ENCODE measurements around the gene YWHAH. TPM values are rescaled to one million over a fixed set of nuclear protein-coding genes. Genes with fewer than 3 reads are reported as not detected.

Gene YWHAH
- total RNA-seq = 100 to 1,000 TPM in 1 of 2 donors, 10 to 100 TPM in 1; 99.2 to 191 TPM

DNA sequence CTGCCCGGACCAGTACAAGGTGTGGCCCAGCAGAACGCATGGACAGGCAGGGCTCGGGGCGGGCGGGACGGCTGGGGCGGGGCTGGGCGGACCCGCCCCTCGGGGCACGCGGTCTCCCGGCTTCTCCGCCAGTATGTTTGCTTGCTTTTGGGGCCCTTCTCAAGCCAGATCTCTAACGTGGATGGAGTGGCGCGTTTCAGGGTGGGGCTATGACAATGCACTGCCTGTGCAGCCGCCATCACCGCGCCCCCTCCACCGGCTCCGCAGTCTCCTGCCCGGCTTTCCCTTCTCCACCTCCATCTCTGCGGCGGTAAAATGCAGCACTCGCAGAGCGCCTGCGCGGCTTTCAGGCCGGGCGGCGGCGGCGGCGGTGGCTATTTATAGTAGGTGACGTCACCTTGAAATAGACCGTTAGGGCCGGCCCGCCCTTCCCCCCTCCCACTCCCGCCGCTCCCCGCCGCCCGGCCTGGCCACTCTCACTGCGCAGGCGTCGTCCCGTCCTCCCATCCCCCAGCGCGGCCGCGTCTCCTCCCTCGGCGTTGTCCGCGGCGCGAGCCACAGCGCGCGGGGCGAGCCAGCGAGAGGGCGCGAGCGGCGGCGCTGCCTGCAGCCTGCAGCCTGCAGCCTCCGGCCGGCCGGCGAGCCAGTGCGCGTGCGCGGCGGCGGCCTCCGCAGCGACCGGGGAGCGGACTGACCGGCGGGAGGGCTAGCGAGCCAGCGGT lies at the start of gene YWHAH:
YWHAH (plus strand) TSS at position 558 of the 722 bp plus-strand sequence. CDS start 199 bp downstream, outside the sequence.
- H3K27me3 Mint-ChIP-seq = no peaks in the 10 kb centered on the region
- peak; percentile 96 for DNase-seq (ENCODE audit: low spot score)
- H3K36me3 Mint-ChIP-seq = peaks cover 6% of the 10 kb centered on the region
- peak within 1 kb of the TSS; percentile 89 for H3K4me3 Mint-ChIP-seq
- H3K27ac Mint-ChIP-seq = peak within 1 kb of the TSS; percentile 80 to 91
- H3K9me3 Mint-ChIP-seq = no peaks in the 10 kb centered on the region
- ATAC-seq = peak; percentile 89 to 94
- peaks cover 13 to 15% of the 10 kb centered on the region in 2 donors for H3K4me1 Mint-ChIP-seq (ENCODE audit: low read depth in 2 of 2)

DNA sequence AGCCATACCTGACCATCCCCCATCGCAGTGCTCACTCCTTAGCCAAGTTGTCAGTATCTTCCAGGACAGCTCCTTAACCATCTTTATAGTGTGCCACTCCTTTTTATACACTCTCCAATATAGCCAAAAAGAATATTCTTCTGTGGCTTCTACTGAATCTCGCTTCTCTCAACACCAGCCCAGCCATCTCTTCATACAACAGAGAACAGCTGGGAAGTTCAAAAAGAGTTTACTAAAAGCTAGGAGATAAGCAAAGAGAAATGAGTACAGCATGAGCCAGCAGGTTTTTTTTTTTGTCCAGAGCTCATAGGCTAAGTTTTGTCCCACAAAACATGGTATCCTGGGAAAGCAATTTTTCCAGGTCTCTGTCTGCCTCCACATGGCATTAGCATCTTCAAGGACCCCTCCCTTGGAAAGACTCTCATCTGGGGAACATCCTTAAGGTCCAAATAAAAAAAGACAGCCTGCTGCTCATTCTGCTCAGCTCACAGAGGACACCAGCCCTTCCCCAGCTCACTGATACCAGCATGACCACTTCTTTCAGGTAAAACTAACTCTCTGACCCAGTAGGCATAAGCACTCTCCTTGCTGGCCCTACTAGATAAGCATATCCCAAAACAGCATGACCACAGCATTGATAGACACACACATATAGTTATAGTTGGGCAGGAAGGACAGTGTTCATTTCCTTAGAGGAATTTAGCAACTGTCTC lies 48.8 kb upstream of the YWHAH start:
- Mint-ChIP-seq H3K4me3 (no peak overlapping the region), H3K27ac (no peak overlapping the region), H3K4me1 (ENCODE audit: low read depth in 2 of 2) (peaks cover 0 to 6% of the 10 kb centered on the region in 2 donors), H3K36me3 (no peaks in the 10 kb centered on the region), H3K27me3 (no peaks in the 10 kb centered on the region), H3K9me3 (no peaks in the 10 kb centered on the region)
- no peak for ATAC-seq
- DNase-seq (ENCODE audit: low spot score) = no peak

DNA sequence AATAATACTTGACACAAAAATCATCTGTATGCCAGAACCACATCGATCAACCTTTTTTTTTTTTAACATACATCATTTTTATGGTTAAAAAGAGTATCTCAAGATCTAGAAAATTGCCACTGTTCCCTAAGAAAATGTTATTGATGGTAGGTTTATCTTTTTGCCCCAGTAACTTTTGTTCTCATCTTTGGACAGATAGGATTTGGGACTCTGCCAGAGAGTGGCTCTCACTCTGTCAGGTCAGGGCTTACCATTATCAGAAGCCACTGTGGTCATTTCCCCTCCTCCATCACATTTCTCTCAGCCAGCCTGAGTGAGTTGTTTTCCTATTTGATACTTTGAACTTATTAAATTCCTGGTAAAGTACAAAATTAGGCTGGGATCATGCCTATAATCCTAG lies 47.9 kb upstream of the YWHAH start:
- Mint-ChIP-seq H3K9me3 (no peaks in the 10 kb centered on the region), H3K27ac (no peak overlapping the region), H3K27me3 (no peaks in the 10 kb centered on the region), H3K36me3 (no peaks in the 10 kb centered on the region), H3K4me3 (no peak overlapping the region), H3K4me1 (ENCODE audit: low read depth in 2 of 2) (peaks cover 0 to under 1% of the 10 kb centered on the region in 2 donors)
- DNase-seq (ENCODE audit: low spot score) = no peak
- ATAC-seq = no peak

DNA sequence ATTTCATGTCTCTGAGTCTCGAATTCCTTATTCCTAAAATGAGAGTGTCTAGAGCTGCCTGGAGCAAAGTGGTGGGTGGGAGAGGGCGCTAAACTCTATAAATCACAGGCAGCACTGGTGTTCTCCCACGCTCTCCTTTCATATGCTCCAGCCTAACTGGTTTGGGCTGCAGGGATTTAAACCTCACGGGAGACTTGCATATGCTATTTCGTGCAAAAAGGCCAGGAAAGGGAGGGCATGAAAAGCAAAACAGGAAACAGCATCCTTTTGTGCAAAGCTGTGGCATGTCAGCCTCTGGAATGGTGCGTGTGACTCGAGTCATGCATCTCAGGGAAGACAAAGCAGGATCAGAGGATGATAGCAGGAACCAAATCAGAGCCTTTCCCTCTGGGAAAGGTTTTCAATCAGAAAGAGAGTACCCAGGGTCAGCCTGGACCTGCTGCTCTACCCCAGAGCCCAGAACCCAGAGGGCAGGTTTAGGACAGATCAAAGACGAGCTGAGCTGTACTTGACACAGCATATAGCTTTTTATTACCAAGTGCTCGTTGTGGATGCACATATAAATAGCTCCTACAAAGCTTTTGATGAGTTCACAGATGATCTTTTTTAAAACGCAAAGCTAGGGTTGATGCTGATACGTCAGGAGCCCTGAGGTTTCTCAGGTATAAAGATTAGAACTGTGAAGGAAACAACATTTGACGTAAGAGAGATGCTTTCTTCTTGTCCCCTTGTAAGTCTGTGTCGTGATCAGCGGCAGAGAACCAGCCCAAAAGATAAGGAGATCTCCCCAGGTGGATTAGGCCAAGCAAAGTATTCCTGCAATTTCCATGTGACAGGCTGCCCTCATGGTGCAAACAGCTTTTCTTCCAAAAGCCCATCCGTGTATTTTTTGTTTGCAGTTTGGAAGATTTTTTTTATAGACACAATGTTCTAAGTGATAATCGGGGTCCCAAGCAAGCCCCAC lies 46.2 kb upstream of the YWHAH start:
- H3K4me3 Mint-ChIP-seq = no peak overlapping the region
- no peaks in the 10 kb centered on the region for H3K9me3 Mint-ChIP-seq
- H3K36me3 Mint-ChIP-seq = no peaks in the 10 kb centered on the region
- ATAC-seq (no peak), DNase-seq (ENCODE audit: low spot score) (no peak)
- no peak overlapping the region for H3K27ac Mint-ChIP-seq
- no peaks in the 10 kb centered on the region for H3K27me3 Mint-ChIP-seq
- no peaks in the 10 kb centered on the region for H3K4me1 Mint-ChIP-seq (ENCODE audit: low read depth in 2 of 2)

DNA sequence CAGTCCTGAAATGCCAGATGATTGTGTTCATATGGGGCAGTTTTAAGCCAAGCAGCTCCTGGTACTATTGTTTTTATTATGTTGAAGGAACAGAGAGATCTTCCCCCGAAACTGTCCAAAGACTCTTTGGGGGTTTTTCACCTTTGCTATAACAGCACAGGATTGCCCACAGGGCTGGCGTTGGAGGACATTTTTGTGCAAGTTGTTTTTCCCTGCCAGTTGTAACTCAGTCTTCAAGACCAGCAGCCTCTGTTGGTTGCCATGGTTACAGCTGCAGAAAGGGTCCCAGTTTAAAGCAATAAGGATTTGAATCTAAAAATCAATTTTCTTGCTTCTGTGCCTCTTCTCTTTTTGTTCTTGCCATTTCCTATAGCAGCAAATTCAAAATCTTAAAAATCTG lies 45.4 kb upstream of the YWHAH start:
- no peaks in the 10 kb centered on the region for H3K4me1 Mint-ChIP-seq (ENCODE audit: low read depth in 2 of 2)
- ATAC-seq = no peak
- DNase-seq (ENCODE audit: low spot score) = no peak
- H3K27ac Mint-ChIP-seq = no peak overlapping the region
- H3K4me3 Mint-ChIP-seq = no peak overlapping the region
- H3K27me3 Mint-ChIP-seq = no peaks in the 10 kb centered on the region
- H3K36me3 Mint-ChIP-seq = no peaks in the 10 kb centered on the region
- no peaks in the 10 kb centered on the region for H3K9me3 Mint-ChIP-seq

DNA sequence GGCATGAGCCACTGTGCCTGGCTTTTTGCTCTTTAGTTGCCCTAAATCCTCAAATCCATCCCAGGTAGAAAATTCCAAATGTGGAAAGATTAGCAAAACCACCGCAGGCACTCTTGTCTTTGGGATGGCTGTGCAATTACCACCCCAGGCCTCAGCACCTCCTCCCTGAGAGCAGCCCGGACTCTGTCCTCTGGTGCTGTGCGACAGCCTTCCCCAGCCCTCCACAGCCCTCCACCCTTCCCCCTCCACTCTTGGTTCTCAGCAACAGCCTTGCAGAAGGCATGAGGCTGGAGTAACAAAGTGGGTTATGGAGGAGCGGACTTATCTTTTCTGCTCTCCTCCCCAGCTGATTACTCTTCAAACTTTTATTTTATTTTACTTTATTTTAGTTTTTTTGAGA lies 44.7 kb upstream of the YWHAH start:
- H3K36me3 Mint-ChIP-seq = no peaks in the 10 kb centered on the region
- H3K9me3 Mint-ChIP-seq = no peaks in the 10 kb centered on the region
- no peak overlapping the region for H3K4me3 Mint-ChIP-seq
- no peak for ATAC-seq
- H3K27me3 Mint-ChIP-seq = no peaks in the 10 kb centered on the region
- no peak overlapping the region for H3K27ac Mint-ChIP-seq
- no peak for DNase-seq (ENCODE audit: low spot score)
- H3K4me1 Mint-ChIP-seq (ENCODE audit: low read depth in 2 of 2) = no peaks in the 10 kb centered on the region

DNA sequence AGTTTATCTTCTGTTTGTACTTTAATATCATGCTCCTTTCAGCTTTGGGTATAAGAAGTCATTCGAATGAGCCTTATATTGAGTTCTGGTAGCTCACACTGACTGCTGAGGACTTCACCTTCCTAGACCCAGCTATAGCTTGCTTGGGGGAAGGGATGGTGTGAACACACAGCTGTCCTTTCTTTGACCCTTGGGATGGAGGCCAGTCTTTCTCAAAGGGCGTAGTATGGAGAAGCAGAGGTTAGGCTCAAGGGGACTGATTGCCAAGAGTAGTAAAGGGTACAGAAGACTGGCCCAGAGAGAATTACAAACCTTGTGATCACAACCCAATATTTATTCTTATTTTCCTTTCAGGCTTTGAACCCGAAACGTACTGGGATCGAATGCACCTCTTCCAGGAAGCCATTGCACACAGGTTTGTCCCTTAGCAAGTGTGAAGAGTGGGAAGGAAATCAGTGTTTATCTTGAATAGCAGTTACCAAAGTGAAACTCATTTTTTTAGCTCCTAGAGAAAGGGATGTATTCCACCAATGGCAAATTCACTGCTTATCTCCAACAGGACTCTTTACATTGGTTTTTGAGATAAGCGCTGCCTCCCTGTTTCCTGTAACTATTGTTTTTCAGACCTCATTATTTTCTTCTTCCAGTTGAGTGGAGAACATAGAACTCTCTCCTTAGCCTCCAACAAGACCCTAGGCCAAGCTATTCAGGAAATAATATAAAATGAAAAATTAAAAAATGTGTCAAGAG lies 42.8 kb upstream of the YWHAH start:
- Mint-ChIP-seq H3K4me1 (ENCODE audit: low read depth in 2 of 2) (no peaks in the 10 kb centered on the region), H3K4me3 (no peak overlapping the region), H3K27me3 (no peaks in the 10 kb centered on the region), H3K27ac (no peak overlapping the region), H3K36me3 (no peaks in the 10 kb centered on the region), H3K9me3 (no peaks in the 10 kb centered on the region)
- ATAC-seq (no peak), DNase-seq (ENCODE audit: low spot score) (no peak)

DNA sequence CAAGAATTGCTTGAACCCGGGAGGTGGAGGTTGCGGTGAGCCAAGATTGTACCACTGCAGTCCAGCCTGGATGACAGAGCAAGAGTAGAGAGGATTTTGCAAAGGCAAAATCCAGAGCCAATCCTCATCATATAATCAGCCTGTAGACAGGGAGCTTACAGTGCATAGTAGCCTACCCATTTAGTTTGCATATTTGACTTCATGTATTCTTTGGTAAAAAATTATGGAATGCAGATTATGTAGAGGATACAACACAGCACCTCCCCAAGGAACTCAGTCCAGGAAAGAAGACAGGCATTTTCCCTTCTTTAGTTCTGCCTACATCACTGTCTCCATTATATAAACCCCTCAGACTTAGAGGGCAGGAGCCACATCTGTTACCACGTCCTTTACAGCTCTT lies 39.7 kb upstream of the YWHAH start:
- Mint-ChIP-seq H3K27me3 (no peaks in the 10 kb centered on the region), H3K36me3 (peaks cover 4% of the 10 kb centered on the region), H3K9me3 (no peaks in the 10 kb centered on the region), H3K4me1 (ENCODE audit: low read depth in 2 of 2) (no peaks in the 10 kb centered on the region), H3K27ac (no peak overlapping the region), H3K4me3 (no peak overlapping the region)
- ATAC-seq (no peak), DNase-seq (ENCODE audit: low spot score) (no peak)

DNA sequence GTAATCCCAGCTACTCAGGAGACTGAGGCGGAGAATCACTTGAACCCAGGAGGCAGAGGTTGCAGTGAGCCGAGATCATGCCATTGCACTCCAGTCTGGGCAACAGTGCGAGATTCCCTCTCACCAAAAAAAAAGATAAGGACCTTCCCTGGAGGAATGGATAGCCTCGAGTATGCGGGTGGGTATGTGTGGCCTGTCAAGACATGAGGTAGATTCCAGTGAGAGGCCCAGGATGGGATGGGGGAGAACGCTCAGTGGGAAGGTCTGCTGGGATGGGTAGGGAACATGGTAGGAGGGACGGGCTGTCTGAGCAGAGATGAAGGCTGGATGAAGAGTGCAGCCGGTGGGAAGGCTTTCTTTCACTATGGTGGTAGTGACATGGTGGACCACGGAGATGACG lies 39.0 kb upstream of the YWHAH start:
- H3K4me3 Mint-ChIP-seq = no peak overlapping the region
- no peaks in the 10 kb centered on the region for H3K9me3 Mint-ChIP-seq
- H3K4me1 Mint-ChIP-seq (ENCODE audit: low read depth in 2 of 2) = no peaks in the 10 kb centered on the region
- no peak for DNase-seq (ENCODE audit: low spot score)
- no peaks in the 10 kb centered on the region for H3K27me3 Mint-ChIP-seq
- no peak overlapping the region for H3K27ac Mint-ChIP-seq
- H3K36me3 Mint-ChIP-seq = peaks cover 4% of the 10 kb centered on the region
- no peak for ATAC-seq

DNA sequence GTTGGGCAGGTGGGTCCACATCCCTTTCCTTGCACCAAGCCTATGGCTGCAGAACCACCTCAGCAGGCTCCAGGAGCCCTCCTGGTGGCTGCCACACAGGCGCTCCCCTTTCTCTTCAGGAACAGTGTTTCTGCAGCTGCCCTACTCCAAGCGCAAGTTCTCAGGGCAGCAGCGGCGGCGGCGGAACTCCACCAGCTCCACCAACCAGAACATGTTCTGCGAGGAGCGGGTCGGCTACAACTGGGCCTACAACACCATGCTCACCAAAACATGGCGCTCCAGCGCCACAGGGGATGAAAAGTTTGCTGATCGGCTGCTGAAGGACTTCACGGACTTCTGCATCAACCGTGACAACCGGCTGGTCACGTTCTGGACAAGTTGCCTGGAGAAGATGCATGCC lies 38.2 kb upstream of the YWHAH start:
- H3K27ac Mint-ChIP-seq = no peak overlapping the region
- no peaks in the 10 kb centered on the region for H3K4me1 Mint-ChIP-seq (ENCODE audit: low read depth in 2 of 2)
- no peak for DNase-seq (ENCODE audit: low spot score)
- no peaks in the 10 kb centered on the region for H3K27me3 Mint-ChIP-seq
- no peak overlapping the region for H3K4me3 Mint-ChIP-seq
- peaks cover 4% of the 10 kb centered on the region for H3K36me3 Mint-ChIP-seq
- H3K9me3 Mint-ChIP-seq = no peaks in the 10 kb centered on the region
- no peak for ATAC-seq

DNA sequence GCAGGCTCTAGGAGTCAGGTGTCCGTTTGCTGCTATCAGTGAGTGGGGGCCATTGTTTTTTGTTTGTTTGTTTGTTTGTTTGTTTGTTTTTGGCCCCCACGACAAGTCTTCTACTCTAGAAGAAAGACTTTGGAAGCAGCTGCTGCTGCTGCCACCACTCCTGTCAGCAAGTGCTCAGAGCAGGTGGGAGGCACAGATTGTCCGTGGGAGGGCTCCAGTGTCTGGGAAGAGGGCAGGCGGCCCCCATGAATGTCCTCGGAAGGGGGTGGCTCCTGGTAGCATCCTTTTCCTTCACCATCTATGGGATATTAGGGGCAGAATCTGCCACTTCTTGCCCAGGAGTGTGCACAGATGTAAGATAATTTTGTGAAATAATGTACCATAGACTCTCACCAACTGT lies 37.8 kb upstream of the YWHAH start:
- no peak for DNase-seq (ENCODE audit: low spot score)
- Mint-ChIP-seq H3K4me3 (no peak overlapping the region), H3K27ac (no peak overlapping the region), H3K36me3 (peaks cover 4% of the 10 kb centered on the region), H3K27me3 (no peaks in the 10 kb centered on the region), H3K9me3 (no peaks in the 10 kb centered on the region), H3K4me1 (ENCODE audit: low read depth in 2 of 2) (no peaks in the 10 kb centered on the region)
- no peak for ATAC-seq

DNA sequence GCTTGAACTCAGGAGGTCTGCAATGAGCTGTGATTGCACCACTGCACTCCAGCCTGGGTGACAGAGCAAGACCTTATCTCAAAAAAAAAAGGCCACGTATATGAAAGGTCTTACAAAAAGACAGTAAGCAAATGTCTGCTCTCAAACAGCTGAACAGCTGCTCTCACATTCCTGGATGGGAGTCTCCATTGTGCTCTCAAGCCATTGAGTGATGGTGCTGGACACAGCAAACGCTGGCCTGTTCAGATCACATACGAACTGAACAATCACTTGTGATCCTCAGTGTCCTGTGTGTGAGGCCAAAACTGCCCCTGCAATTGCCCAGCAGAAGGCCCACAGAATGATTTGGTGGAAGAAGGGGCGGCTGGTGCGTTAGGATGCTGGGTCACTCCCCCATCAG lies 34.4 kb upstream of the YWHAH start:
- Mint-ChIP-seq H3K27ac (no peak overlapping the region), H3K36me3 (peaks cover 4% of the 10 kb centered on the region), H3K27me3 (no peaks in the 10 kb centered on the region), H3K4me1 (ENCODE audit: low read depth in 2 of 2) (no peaks in the 10 kb centered on the region), H3K4me3 (no peak overlapping the region), H3K9me3 (no peaks in the 10 kb centered on the region)
- ATAC-seq (no peak), DNase-seq (ENCODE audit: low spot score) (no peak)
